HepG2 (cell line): ENCODE results near the gene NSF. TPM values are rescaled to one million over a fixed set of nuclear protein-coding genes. Genes with fewer than 3 reads are reported as not detected.

Experiments
- ATF6 ChIP-seq: sonication (generic); formaldehyde crosslinking; conservative IDR thresholded peaks from 2 replicates; pipeline ENCODE4 v1.4.0; 2020; ENCODE audit warnings: missing genetic modification reagents
- BCL3 ChIP-seq: sonication (generic); formaldehyde crosslinking; IDR thresholded peaks from 2 replicates; pipeline ENCODE4 v1.5.1; 2020; ENCODE audit warnings: mild to moderate bottlenecking, missing genetic modification reagents, moderate library complexity
- CHD4 ChIP-seq: fragments of 200-600 bp; sonication (generic); IDR thresholded peaks from 2 replicates; pipeline ENCODE4 v1.7.0; 2017; ENCODE audit warnings: mild to moderate bottlenecking, low read length, borderline replicate concordance
- CREB1 ChIP-seq, 2 experiments: fragments of 450-650 bp in 1 of 2; IDR thresholded peaks; 2 replicates each; pipeline ENCODE4 v1.6.1; 2016 to 2017; ENCODE audit warnings: control low read depth in 1 of 2, mild to moderate bottlenecking in 1 of 2, missing compliant biosample characterization in 1 of 2, missing genetic modification characterization in 1 of 2
- DRAP1 ChIP-seq: IDR thresholded peaks from 2 replicates; pipeline ENCODE4 v1.6.1; 2016; ENCODE audit warnings: missing genetic modification reagents, missing compliant biosample characterization
- E2F5 ChIP-seq: sonication (generic); formaldehyde crosslinking; conservative IDR thresholded peaks from 2 replicates; pipeline ENCODE4 v1.4.0; 2020; ENCODE audit warnings: missing genetic modification reagents
- HDAC1 ChIP-seq: sonication (generic); formaldehyde crosslinking; IDR thresholded peaks from 2 replicates; pipeline ENCODE4 v1.5.1; 2020; ENCODE audit warnings: mild to moderate bottlenecking, missing genetic modification reagents
- KMT2B ChIP-seq: IDR thresholded peaks from 2 replicates; pipeline ENCODE4 v1.6.1; 2016; ENCODE audit warnings: missing genetic modification reagents, missing compliant biosample characterization
- PHF5A ChIP-seq: IDR thresholded peaks from one replicate; pipeline ENCODE4 v1.6.1; 2018; ENCODE audit warnings: low read depth, missing genetic modification reagents; ENCODE audit not compliant: unreplicated experiment
- PITX1 ChIP-seq: sonication (generic); formaldehyde crosslinking; IDR thresholded peaks from 2 replicates; pipeline ENCODE4 v1.5.1; 2020; ENCODE audit warnings: mild to moderate bottlenecking, missing genetic modification reagents
- RELA ChIP-seq: sonication (generic); formaldehyde crosslinking; IDR thresholded peaks from 2 replicates; pipeline ENCODE4 v1.4.0; 2020; ENCODE audit warnings: missing genetic modification reagents
- REST ChIP-seq, 2 experiments: IDR thresholded peaks; 2 replicates each; pipeline ENCODE4 v1.6.1; 2011 to 2012; ENCODE audit warnings: low read length in 2 of 2, borderline replicate concordance in 1 of 2, low read depth in 1 of 2, mild to moderate bottlenecking in 1 of 2, moderate library complexity in 1 of 2
- RXRB ChIP-seq: IDR thresholded peaks from 2 replicates; pipeline ENCODE4 v1.6.1; 2016; ENCODE audit warnings: borderline replicate concordance, missing genetic modification reagents, missing compliant biosample characterization
- SNAPC5 ChIP-seq: sonication (generic); formaldehyde crosslinking; IDR thresholded peaks from 2 replicates; pipeline ENCODE4 v1.8.1; 2023; ENCODE audit warnings: mild to moderate bottlenecking, missing genetic modification reagents, borderline replicate concordance
- XRCC5 ChIP-seq: fragments of 200-400 bp; formaldehyde crosslinking; optimal IDR thresholded peaks from 2 replicates; pipeline ENCODE3; 2017; ENCODE audit warnings: mild to moderate bottlenecking, low read length
- ZBTB3 ChIP-seq: sonication (generic); formaldehyde crosslinking; IDR thresholded peaks from 2 replicates; pipeline ENCODE4 v1.4.0; 2020; ENCODE audit warnings: low read depth, mild to moderate bottlenecking, moderate library complexity, missing genetic modification reagents, borderline replicate concordance
- ZFP62 ChIP-seq: sonication (generic); formaldehyde crosslinking; IDR thresholded peaks from 2 replicates; pipeline ENCODE4 v1.4.0; 2020; ENCODE audit warnings: missing genetic modification reagents
- ZNF260 ChIP-seq: sonication (generic); formaldehyde crosslinking; IDR thresholded peaks from 2 replicates; pipeline ENCODE4 v1.4.0; 2020; ENCODE audit warnings: missing genetic modification reagents, low read depth, mild to moderate bottlenecking, borderline replicate concordance
- ZNF331 ChIP-seq: sonication (generic); formaldehyde crosslinking; IDR thresholded peaks from 2 replicates; pipeline ENCODE4 v1.4.0; 2020; ENCODE audit warnings: missing genetic modification reagents
- ZNF34 ChIP-seq: sonication (generic); formaldehyde crosslinking; IDR thresholded peaks from 2 replicates; pipeline ENCODE4 v1.4.0; 2020; ENCODE audit warnings: mild to moderate bottlenecking, missing genetic modification reagents, borderline replicate concordance
- ZNF7 ChIP-seq: IDR thresholded peaks from 2 replicates; pipeline ENCODE4 v1.6.1; 2016; ENCODE audit warnings: missing biosample characterization, missing genetic modification reagents
- ZNF777 ChIP-seq: sonication (generic); formaldehyde crosslinking; IDR thresholded peaks from 2 replicates; pipeline ENCODE4 v1.4.0; 2020; ENCODE audit warnings: missing genetic modification reagents
- ZNF788 ChIP-seq: sonication (generic); formaldehyde crosslinking; IDR thresholded peaks from 2 replicates; pipeline ENCODE4 v1.5.0; 2020; ENCODE audit warnings: mild to moderate bottlenecking, missing genetic modification reagents, borderline replicate concordance
- polyA plus RNA-seq, 8 experiments: library from polyadenylated mRNA; depleted of rRNA in 3 of 8; stranded (reverse) in 7 of 8; unstranded in 1 of 8; fragments of >200 nt; fragmentation: Illumina TruSeq in 4 of 8; extraction: Trizol in 4 of 8; gene quantifications; 2 replicates each; pipeline versions ENCODE4 v1.2.1 to v1.2.3, GENCODE V29; 2011 to 2016; ENCODE audit warnings: low read depth in 4 of 8, missing spikeins in 1 of 8, mixed read lengths in 1 of 8; ENCODE audit not compliant: insufficient read depth in 1 of 8
- total RNA-seq, 5 experiments: library from RNA; depleted of rRNA; stranded (reverse); fragments of >200 nt; fragmentation: Illumina TruSeq; extraction: Trizol; gene quantifications; 2 replicates each; pipeline ENCODE4 v1.2.3, GENCODE V29; 2016; ENCODE audit warnings: low read depth in 1 of 5

NSF gene
- total and polyA plus RNA-seq, 2 of the 13 experiments (the other 11 are each of a cell fraction or from before 2014, with no cell fraction given): 21.9 to 37.8 TPM

GRCh38 chr17:46770439-46770817 is 180.0 kb downstream of the NSF start (continued):
- peak; percentile 55 for TF ChIP-seq BCL3
- TF ChIP-seq RXRB (CRISPR knock-in tag): no peak
- no peak for TF ChIP-seq ZNF7 (CRISPR knock-in tag)
- TF ChIP-seq CHD4: no peak
- TF ChIP-seq ZBTB3 (CRISPR knock-in tag): 0 out of 2 replicates have a peak, but pooled peaks have one; percentile 65
- no peak for TF ChIP-seq SNAPC5
- TF ChIP-seq REST (IDR thresholded peaks at IDR 0.05; ENCODE audit: borderline replicate concordance in 1 of 2, low read depth in 1 of 2, low read length in 2 of 2): no peak
- TF ChIP-seq XRCC5: no peak
- TF ChIP-seq ZNF331 (CRISPR knock-in tag): no peak; the same call in 1 of the 2 replicates
- no peak for TF ChIP-seq CREB1 (IDR thresholded peaks at IDR 0.05)
- no peak for TF ChIP-seq CREB1 (CRISPR knock-in tag; IDR thresholded peaks at IDR 0.05)
- peak; percentile 4; the same call in 1 of the 2 replicates for TF ChIP-seq HDAC1 (CRISPR knock-in tag)
- no peak for TF ChIP-seq E2F5 (CRISPR knock-in tag)
- 0 out of 2 replicates have a peak, but pooled peaks have one; percentile 17 for TF ChIP-seq PITX1 (CRISPR knock-in tag)
- TF ChIP-seq RELA: no peak
- TF ChIP-seq ZNF260 (CRISPR knock-in tag): no peak
- peak; percentile 80; the same call in 1 of the 2 replicates for TF ChIP-seq ATF6
- peak; percentile 68 for TF ChIP-seq PHF5A (CRISPR knock-in tag)
- peak; percentile 45; the same call in 1 of the 2 replicates for TF ChIP-seq DRAP1 (CRISPR knock-in tag)
- peak; percentile 14; the same call in 1 of the 2 replicates for TF ChIP-seq ZNF788 (CRISPR knock-in tag)
- TF ChIP-seq ZFP62: no peak
- no peak for TF ChIP-seq ZNF777 (CRISPR knock-in tag)
- TF ChIP-seq KMT2B (CRISPR knock-in tag): no peak
- TF ChIP-seq ZNF34 (CRISPR knock-in tag): no peak
